LoVo (cell line): ENCODE measurements around the gene ZNF184.
A peak's percentile ranks its signal among the peaks of the same experiment; 100 is the strongest.

ENCODE experiments used
- DNase-seq: peaks from one replicate; pipeline ENCODE4 v3.0.0-alpha.2; 2016; ENCODE audit warnings: low spot score

ZNF184 gene

DNA sequence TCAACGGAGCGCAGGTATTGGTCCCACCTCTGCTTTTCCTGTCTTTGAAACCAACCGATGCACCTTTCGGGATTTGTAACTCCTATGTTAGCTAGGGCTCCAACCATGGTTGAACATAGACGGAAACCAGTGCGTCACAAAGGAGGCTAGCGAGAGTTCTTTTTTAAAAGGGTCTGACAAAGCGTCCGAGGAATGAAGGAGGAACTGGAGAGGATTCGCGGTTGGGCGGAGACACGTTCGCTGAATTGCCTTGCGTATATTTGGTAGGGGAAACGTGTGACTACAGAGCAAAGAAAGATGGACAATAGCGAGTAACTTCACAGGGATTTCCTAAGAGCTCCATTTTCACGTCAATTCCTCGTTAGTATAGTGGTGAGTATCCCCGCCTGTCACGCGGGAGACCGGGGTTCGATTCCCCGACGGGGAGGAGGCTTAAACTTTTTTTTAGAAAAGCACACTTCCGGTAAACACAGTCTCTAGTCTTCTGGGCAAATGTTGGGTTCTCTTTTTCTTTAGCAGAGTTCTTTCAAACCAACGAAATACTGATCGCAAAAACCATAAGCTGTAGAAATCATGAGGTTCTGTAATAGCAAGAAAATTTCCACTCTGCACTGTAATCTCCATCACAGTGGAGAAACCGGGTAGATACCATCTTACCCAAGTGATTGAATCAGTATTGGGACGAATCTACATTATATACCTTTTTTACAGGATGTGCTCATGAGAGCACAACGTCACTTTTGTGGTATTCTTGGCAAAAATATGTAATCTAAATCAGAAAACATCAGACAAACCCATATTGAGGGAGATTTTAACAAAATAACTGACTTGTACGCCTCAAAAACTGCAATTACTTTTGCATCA is 6.6 kb upstream of the ZNF184 start:
- peak; percentile 82 for DNase-seq

GRCh38 chr6:27478706-27479318 is 5.9 kb upstream of the ZNF184 start:
- DNase-seq, result peak; percentile 79

GRCh38 chr6:27478141-27478705 is 5.3 kb upstream of the ZNF184 start:
- DNase-seq, result peak; percentile 20

- no peak for DNase-seq
These were observed 4.6 kb upstream of the ZNF184 start for GRCh38 chr6:27477318-27478013.

DNA sequence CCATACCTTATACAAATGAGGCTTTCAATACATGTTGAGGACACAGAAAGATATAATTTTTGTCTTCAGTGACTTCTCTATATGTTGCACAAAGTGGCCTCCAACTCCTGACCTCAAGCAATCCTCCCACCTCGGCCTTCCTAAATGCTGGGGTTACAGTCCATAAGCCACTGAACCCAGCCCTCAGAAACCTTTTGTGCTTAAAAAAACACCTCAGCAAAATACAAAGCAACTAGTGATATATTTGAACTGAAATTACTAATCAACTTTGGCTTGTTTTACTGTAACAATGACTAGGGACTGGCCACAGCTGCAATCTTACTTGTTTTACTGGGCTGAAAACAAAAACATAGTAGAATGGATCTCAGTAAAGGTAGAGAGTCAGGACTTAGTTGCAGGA is 3.2 kb upstream of the ZNF184 start:
- no peak for DNase-seq

- no peak for DNase-seq
These were observed 1.8 kb upstream of the ZNF184 start for GRCh38 chr6:27474672-27475071.

GRCh38 chr6:27474172-27474465 is 1.2 kb upstream of the ZNF184 start:
- no peak for DNase-seq

GRCh38 chr6:27472182-27472616 is 706 bp downstream of the ZNF184 start:
- DNase-seq, result peak; percentile 66

DNA sequence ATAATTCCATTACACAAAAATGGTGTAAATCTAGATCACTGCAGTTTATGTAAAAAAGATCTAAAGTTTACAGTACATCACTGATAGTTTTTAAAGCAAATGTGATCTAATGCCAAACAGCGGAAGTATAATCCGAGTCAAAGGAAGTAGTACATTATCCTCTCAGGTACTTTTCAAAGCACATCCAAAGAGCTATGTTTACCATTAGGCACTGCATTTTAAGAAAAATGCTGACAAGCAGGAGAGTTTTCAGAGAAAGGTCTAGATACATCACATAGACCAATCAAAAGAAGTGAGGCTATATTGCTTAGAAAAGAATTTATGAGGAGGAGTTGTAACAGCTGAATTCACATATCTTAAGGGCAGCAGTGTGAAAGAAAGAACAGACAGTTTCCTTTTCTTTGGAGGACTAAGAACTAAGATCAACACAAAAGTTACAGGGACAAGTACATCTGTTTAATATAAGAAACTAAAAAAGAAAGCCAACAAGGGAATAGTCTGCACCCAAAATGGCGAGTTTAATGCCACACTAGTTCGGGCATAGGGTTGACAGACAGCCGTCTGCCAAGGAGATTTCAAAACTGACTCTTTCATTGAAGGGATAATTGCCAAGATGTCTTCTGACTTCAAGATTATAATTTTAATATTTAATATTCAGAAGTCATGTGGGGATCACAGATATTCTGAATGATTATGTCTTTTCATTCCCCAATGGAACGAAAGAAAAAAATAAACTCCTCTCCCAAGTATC is 1.4 kb downstream of the ZNF184 start:
- no peak for DNase-seq

DNA sequence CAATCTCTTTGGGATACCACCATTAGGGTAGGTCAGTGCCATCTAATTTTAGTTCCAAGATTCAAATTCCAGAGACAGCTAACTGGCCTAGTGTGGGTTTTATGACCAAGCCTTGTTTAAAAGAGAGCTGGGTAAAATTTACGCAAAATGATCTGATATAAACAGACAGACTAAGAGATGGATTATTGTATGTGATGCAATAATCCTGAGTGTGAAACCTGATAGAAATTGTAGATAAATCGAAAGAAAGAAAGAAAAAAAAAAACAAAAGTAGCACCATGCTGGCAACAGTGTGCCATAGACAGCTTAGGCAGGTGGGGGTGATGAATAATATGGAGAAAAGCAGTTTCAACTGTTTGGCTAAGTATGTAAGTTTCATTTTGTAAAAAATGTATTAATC is 2.9 kb downstream of the ZNF184 start:
- DNase-seq, result no peak

- DNase-seq, result no peak
These were observed 4.6 kb downstream of the ZNF184 start for GRCh38 chr6:27468334-27468733.

DNA sequence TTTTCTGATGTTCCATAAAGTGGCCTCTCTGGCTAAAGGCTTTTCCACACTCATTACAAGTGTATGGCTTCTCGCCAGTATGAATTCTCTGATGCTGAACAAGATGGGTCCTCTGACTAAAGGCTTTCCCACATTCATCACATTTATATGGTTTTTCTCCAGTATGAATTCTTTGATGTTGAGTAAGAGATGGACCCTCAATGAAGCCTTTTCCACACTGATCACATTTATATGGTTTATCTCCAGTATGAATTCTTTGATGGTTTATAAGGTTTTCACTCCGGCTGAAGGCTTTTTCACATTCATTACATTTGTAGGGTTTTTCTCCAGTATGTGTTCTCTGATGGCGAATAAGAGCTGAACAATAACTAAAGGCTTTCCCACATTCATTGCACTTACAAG is 20.4 kb downstream of the ZNF184 start:
- DNase-seq, result no peak

DNA sequence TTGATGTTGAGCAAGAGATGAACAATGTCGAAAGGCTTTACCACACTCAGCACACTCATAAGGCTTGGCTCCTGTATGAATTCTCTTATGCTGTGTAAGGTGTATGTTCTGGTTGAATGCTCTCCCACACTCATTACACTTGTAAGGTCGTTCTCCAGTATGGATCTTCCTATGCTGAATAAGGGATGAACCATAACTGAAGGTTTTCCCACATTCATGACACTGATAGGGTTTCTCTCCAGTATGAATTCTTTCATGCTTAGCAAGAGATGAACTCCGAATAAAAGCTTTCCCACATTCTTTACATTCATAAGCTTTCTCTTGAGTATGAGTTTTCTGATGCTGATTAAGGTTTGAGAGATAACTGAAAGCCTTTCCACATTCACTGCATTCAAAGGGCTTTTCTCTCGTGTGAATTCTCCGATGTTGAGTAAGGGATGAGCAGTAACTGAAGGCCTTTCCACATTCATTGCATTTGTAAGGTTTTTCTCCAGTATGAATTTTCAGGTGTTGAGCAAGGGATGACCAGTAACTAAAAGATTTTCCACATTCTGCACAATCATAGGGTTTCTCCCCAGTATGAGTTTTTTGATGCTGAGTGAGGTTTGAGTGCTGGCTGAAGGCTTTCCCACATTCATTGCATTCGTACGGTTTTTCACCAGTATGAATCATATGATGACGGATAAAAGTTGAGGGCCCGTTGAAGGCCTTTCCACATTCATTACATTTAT is 21.1 kb downstream of the ZNF184 start:
- no peak for DNase-seq

- DNase-seq, result no peak
These were observed 24.4 kb downstream of the ZNF184 start for GRCh38 chr6:27448456-27448855.

DNA sequence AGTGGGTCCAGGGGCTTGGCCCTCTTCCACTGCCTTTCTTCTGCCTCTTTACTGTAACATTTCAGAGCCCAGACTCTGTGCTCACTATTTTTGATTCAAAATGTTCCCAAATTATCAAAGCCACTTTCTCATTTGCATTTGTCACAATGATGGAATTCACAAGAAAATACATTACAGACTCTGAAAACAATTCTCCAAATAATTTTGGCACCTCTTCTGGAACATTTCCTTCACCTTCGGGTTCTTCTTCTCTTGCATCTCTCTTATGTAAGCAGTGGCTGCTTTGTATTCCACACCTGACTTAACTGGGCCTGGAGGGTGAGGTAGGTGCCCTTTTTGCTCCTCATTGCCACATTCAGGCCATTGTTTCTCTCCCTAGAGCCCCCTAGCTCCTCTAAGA is 30.0 kb downstream of the ZNF184 start:
- no peak for DNase-seq

DNA sequence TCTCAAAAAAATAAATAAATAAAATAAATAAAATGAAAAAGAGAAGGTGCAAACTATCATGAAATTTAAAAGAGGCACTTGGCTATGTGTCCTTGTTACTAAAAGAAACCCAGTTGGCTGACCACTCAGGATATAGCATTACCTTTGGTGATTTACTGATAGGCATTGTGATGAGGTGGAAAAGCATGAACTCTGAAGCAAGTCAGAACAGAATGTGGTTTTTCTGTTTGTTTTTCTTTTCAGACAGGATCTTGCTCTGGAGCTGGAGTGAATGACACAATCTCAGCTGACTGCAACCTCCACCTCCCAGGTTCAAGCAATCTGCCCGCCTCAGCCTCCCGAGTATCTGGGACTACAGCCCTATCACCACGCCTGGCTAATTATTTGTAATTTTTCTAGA is 31.9 kb downstream of the ZNF184 start:
- no peak for DNase-seq

- DNase-seq, result no peak
These were observed 33.5 kb downstream of the ZNF184 start for GRCh38 chr6:27439371-27439770.

DNA sequence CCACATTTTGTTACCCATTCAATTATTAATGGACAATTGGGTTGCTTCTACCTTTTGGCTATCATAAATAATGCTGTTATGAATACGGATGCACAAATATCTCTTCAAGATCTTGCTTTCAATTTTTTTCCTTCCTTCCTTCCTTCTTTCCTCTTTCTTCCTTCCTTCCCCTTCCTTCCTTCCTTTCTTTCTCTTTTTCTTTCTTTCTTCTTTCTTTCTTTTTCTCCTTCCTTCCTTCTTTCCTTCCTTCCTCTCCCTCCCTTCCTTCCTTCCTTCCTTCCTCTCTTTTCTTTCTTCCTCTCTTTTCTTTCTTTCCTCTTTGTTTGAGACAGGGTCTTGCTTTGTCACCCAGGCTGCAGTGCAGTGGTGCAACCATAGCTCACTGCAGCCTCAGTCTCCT is 39.2 kb downstream of the ZNF184 start:
- no peak for DNase-seq

DNA sequence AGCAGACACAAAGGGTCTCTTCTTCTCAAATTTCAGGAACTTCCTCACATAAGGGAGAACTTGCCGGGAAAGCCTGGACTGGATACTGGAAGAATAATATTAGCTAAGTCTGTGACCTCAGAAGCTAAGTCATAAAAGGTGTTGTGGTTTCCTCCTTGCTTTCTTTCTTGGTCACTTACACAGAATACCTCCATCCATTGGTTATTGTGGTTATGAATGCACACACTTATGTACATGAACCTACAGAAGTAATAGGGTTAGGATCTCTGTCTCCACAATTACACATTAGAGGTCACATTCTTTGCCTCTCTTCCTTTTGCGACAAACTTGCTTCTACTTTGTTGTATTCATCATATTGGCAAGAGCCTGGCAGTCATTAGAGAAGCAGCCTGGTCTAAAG is 43.9 kb downstream of the ZNF184 start:
- no peak for DNase-seq

- no peak for DNase-seq
These were observed 44.4 kb downstream of the ZNF184 start for GRCh38 chr6:27428502-27428901.

DNA sequence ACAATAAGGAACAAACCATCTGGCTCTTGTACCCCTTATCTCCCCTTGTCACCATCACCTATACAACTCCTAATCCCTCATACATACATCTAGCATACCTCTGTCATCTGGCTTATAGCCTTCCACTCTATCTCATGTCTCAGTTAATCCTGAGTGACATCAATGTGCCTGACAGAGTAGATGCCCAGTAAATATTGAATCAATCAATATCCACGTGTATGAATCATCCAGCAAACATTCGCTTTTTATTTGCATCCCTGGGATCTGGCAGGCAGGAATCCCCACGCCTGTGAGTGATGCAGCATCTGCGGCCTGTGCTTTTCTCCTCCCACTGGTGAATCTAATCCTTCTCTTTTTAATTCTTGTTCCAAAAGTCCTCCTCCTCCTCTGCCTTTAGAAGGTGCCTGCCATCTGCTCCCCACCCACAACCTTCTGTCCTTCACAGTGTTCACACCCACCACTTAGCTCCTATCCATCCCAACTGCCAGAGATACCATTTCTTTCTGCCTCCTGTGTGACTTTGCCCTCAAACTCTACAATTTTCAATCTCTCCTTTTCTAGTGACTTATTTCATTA is 46.8 kb downstream of the ZNF184 start:
- no peak for DNase-seq
